Renal cortical epithelial cell (primary cell): ENCODE data around the gene CCNB1. TPM values are rescaled to one million over a fixed set of nuclear protein-coding genes. Genes with fewer than 3 reads are reported as not detected.

ENCODE experiments used
- total RNA-seq: library from RNA; depleted of rRNA; stranded (reverse); fragments of >200 nt; gene quantifications from 2 replicates; pipeline ENCODE4 v1.2.3, GENCODE V29; 2014

CCNB1 gene
- total RNA-seq, 1 donor from 2014 or later: 30.9 TPM

Other genes starting within 250 kb of the CCNB1 start
- 58.3 and 61.9 TPM in 2 replicates for gene SLC30A5, start 73.1 kb upstream of the CCNB1 start, total RNA-seq
- 1.4 and 12.2 TPM in 2 replicates for gene CENPH, start 22.4 kb downstream of the CCNB1 start, total RNA-seq
- 59.7 and 75.5 TPM in 2 replicates for gene CDK7, start 67.7 kb downstream of the CCNB1 start, total RNA-seq
- gene CCDC125, start 165.7 kb downstream of the CCNB1 start, total RNA-seq: 9.0 and 14.0 TPM in 2 replicates
- 33.0 and 63.8 TPM in 2 replicates for gene AK6, start 202.4 kb downstream of the CCNB1 start, total RNA-seq
- 71.3 and 83.7 TPM in 2 replicates for gene TAF9, start 202.4 kb downstream of the CCNB1 start, total RNA-seq
- 26.0 and 29.5 TPM in 2 replicates for gene RAD17, start 202.7 kb downstream of the CCNB1 start, total RNA-seq
- gene MARVELD2, start 248.0 kb downstream of the CCNB1 start, total RNA-seq: 22.9 and 26.6 TPM in 2 replicates